NT2/D1 (cell line): ENCODE measurements around the gene KCNG2.

Experiments
- DNase-seq: peaks from one replicate; pipeline ENCODE4 v3.0.0-alpha.2; 2011; ENCODE audit warnings: low read depth, low spot score
- H3K27me3 ChIP-seq: 2 replicates; pipeline ENCODE4 v1.6.0; 2011; ENCODE audit warnings: mild to moderate bottlenecking; ENCODE audit not compliant: insufficient read length, insufficient read depth
- H3K36me3 ChIP-seq: 2 replicates; pipeline ENCODE4 v1.6.1; 2011; ENCODE audit warnings: mild to moderate bottlenecking, low read length, mixed read lengths; ENCODE audit not compliant: insufficient read depth, insufficient read length
- H3K4me1 ChIP-seq: 2 replicates; pipeline ENCODE4 v1.5.1; 2011; ENCODE audit not compliant: insufficient read depth, insufficient read length
- H3K4me3 ChIP-seq: 2 replicates; pipeline ENCODE4 v1.5.1; 2011; ENCODE audit warnings: low read depth; ENCODE audit not compliant: insufficient read length
- H3K9ac ChIP-seq: 2 replicates; pipeline ENCODE4 v1.6.0; 2011; ENCODE audit warnings: low read depth; ENCODE audit not compliant: insufficient read length
- H3K9me3 ChIP-seq: 2 replicates; pipeline ENCODE4 v1.5.1; 2011; ENCODE audit warnings: mild to moderate bottlenecking, low read length; ENCODE audit not compliant: insufficient read depth
- SUZ12 ChIP-seq: IDR thresholded peaks from 2 replicates; pipeline ENCODE4 v1.6.1; 2011; ENCODE audit not compliant: insufficient read length, insufficient read depth; ENCODE audit errors: extremely low read depth
- YY1 ChIP-seq: IDR thresholded peaks from 2 replicates; pipeline ENCODE4 v1.6.1; 2011; ENCODE audit not compliant: insufficient read length, insufficient read depth
- ZNF274 ChIP-seq: IDR thresholded peaks from 2 replicates; pipeline ENCODE4 v1.6.1; 2011; ENCODE audit warnings: mild to moderate bottlenecking, low read depth, low read length

KCNG2 gene

DNA sequence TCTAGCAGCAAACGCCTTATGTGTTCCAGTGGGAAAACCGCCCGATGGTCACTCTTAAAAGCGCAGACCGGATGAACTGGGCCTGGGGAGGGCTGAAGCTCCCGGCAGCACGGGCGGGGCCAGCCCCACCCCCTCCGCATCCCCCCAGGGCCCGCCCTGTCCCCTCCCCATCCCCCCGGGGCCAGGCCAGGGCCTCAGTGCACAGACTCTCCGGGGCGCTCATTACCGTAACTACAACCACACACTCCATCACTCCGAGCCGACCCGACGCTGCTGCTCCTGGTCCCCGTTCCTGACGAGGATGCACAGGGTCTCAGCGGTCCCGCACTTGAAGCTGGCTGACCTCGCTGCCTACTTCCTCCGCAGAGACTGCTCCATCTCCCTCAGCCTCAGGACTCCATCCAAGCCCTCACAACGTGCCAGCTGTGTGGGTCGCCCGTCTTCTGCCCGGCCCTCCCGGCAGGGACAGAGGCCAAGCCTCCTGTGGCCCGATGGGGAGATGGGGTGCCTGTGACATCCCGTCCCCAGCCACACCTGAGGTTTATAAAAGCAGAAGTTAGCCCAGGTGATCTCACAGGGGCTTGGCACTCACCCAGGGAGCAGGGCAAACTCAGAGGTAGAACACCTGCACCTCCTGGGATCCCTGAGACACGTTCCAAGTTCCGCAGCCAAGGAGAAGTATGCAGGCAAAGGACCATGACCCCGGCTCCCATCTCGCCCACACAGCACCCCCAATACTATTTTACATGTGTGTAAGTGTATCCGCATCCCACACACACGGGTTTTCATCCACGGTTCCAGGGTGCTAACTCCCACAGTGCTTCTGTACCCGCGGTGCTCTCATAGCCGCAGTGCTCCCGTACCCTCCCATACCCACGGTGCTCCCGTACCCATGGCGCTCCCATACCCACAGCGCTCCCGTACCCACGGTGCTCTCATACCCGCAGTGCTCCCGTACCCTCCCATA, 117.7 kb downstream of the KCNG2 start:
- Histone ChIP-seq H3K9ac (no peak overlapping the region), H3K27me3 (no peaks in the 10 kb centered on the region), H3K9me3 (no peaks in the 10 kb centered on the region), H3K4me1 (peaks cover 18% of the 10 kb centered on the region), H3K36me3 (peaks cover 9% of the 10 kb centered on the region), H3K4me3 (no peak overlapping the region)
- no peak for DNase-seq
- TF ChIP-seq ZNF274 (no peak), SUZ12 (no peak), YY1 (no peak)

DNA sequence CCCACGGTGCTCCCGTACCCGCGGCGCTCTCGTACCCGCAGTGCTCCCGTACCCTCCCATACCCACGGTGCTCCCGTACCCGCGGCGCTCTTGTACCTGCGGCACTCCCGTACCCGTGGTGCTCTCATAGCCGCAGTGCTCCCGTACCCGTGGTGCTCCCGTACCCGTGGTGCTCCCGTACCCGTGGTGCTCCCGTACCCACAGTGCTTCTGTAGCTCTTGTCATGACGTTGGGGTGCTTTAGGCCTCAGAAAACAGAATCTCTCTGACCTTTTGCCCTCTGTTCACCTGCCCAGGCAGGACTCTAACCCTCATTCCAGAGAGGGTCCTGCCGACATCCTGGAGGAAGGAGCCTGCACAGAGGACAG, 118.4 kb downstream of the KCNG2 start:
- no peak for DNase-seq
- Histone ChIP-seq H3K4me3 (no peak overlapping the region), H3K9me3 (no peaks in the 10 kb centered on the region), H3K4me1 (peaks cover 15% of the 10 kb centered on the region), H3K36me3 (peaks cover 9% of the 10 kb centered on the region), H3K9ac (no peak overlapping the region), H3K27me3 (no peaks in the 10 kb centered on the region)
- TF ChIP-seq ZNF274 (no peak), SUZ12 (no peak), YY1 (no peak)

DNA sequence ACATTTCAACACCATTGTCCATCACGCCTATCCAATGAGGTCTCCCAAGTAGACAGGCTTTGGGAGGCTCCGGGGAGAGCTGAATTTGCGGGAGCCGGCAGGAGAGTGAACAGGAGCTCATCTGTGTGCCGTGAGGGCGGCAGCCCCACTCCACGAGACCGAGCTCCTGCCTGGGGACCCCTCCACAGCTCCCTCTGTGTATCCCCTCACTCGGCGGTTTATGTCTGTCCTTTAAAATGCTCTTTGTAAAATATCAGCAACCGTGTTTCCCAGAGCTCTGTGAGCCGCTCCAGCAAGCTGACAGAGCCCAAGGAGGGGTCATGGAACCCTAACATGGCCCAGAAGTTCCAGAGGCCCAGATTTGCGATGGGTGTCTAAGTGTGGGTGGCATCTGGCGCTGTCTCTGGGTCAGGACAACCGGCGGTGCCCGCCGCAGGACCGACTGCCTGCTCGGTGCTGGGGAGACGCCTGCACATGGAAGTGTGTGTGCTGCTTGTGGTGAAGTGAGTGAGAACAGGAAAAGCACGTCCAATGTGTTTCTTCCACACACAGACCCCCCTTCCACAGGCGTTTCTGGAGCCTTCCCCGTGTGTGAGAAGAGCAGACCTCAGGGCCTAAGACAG, 118.9 kb downstream of the KCNG2 start:
- no peak for DNase-seq
- TF ChIP-seq YY1 (no peak), SUZ12 (no peak)
- Histone ChIP-seq H3K9me3 (no peaks in the 10 kb centered on the region), H3K4me1 (peaks cover 11% of the 10 kb centered on the region), H3K27me3 (no peaks in the 10 kb centered on the region), H3K4me3 (no peak overlapping the region), H3K36me3 (peaks cover 9% of the 10 kb centered on the region), H3K9ac (no peak overlapping the region)

DNA sequence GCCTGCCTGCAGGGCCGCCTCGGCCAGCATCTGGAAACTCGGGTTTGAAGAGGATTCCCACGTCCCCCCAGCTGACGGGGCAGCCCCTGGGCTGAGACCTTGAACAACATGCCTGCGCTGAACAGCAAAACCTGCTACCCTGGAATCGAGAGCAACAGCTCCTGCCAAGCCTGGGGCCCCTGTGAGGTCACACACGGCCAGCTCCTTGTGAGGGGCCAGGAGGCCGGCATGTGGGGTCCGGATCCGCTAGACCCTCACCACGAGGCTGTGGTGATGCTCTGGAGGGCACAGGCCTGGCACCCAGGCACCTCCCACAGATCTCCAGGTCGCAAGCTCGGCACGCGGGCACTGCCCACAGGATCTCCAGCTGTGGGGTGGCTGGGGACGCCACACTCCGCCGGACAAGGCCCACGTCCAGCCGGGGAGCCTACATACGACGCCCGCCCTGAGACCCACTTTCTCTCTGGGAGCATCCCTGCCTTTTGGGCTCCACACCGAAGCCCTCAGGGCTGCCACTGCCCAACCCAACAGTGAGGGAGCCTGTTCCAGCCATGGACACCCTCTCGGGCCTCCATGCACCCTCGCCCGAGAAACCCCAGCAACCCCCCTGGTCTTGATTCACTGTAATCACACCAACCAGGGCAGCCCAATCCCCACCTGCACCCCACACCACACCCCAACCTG, 119.6 kb downstream of the KCNG2 start:
- DNase-seq = no peak
- Histone ChIP-seq H3K4me1 (peaks cover 11% of the 10 kb centered on the region), H3K9ac (no peak overlapping the region), H3K4me3 (no peak overlapping the region), H3K27me3 (no peaks in the 10 kb centered on the region), H3K36me3 (peaks cover 9% of the 10 kb centered on the region), H3K9me3 (no peaks in the 10 kb centered on the region)
- TF ChIP-seq SUZ12 (no peak), ZNF274 (no peak), YY1 (no peak)

DNA sequence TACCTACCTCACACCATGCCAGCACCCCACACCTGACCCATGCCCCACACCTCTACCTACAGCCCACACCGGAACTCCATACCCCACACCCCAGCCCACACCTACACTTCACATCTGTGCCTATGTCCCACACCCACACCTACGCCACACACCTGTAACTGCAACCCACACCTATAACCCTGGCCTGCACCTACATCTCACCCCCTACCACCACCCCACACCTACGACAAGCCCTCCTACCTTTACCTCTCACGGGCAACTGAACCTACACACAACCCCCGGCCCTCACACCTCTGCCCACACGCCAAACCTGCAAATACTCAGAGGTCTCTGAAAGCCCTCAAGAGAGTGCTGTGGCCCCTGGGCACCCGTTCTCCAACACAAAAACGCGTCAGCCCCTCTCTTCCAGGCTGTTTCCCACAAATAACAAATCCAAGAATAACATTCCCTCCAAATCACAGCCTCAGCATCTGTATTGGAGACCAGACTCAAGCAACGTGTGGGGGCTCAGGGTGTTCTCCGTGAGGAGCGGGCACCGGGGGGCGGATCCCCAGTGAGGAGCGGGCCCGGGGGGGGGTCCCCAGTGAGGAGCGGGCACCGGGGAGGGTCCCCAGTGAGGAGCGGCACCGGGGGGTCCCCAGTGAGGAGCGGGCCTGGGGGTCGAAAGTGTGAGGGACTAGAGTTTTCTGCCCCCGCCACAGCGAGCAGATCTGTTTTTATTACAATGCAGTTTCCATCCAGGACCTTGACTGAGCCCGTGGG, 120.3 kb downstream of the KCNG2 start:
- Histone ChIP-seq H3K27me3 (no peaks in the 10 kb centered on the region), H3K4me3 (no peak overlapping the region), H3K9me3 (no peaks in the 10 kb centered on the region), H3K9ac (no peak overlapping the region), H3K36me3 (peaks cover 9% of the 10 kb centered on the region), H3K4me1 (peaks cover 11% of the 10 kb centered on the region)
- DNase-seq = no peak
- TF ChIP-seq ZNF274 (no peak), YY1 (no peak), SUZ12 (no peak)

DNA sequence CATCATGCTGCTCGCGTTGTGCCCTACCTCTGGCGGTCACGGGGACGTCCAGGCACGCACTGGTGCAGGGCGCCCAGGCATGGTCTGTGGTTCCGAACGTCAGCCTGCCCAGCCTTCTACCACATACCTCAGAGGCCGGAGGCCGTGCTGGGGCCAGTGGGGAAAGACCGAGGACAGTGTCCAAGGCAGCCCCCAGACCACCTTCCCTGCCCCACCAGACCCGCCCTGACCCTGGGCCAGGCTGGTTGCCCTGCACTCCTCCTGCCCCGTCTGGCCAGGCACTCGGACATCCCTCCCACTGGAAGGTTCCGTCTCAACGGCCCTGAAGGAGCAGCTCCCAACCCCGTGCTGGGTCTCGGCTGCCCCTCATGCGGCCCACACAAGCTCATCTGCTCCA, 120.9 kb downstream of the KCNG2 start:
- peaks cover 11% of the 10 kb centered on the region for H3K36me3 ChIP-seq

More for the DNA sequence above, 120.9 kb downstream of the KCNG2 start:
- Histone ChIP-seq H3K9me3 (no peaks in the 10 kb centered on the region), H3K4me1 (peaks cover 8% of the 10 kb centered on the region), H3K27me3 (no peaks in the 10 kb centered on the region), H3K4me3 (no peak overlapping the region), H3K9ac (no peak overlapping the region)
- TF ChIP-seq YY1 (no peak), ZNF274 (no peak), SUZ12 (no peak)
- no peak for DNase-seq
